ENCODE results near the gene FER. TPM values are rescaled to one million over a fixed set of nuclear protein-coding genes. Genes with fewer than 3 reads are reported as not detected.

Gene FER
- total RNA-seq, 2 experiments from 2014 or later: 14.2 to 15.9 TPM

DNA sequence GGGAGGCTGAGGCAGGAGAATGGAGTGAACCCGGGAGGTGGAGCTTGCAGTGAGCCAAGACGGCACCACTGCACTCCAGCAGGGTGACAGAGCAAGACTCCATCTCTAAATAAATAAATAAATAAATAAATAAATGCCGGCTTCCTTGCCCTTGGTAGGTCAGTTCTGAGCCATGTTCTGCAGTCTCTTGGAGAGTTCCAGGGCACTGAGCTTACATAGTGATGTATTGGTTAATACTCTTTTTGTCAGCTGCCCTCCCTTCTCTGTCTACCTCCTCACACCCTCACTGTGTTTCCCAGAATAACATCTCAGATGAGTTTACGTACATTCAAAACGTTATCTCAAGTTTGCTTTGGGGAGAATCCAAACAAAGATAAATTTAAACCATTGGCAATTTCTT lies 45.2 kb upstream of the FER start:
- Histone ChIP-seq H3K36me3 (ENCODE audit: insufficient read depth, low read length) (no peaks in the 10 kb centered on the region), H3K27me3 (ENCODE audit: control insufficient read depth in 1 of 2, insufficient read depth in 2 of 2, low read length in 2 of 2) (no peaks in the 10 kb centered on the region), H3K27ac (ENCODE audit: low read depth in 1 of 2, low read length in 2 of 2) (no peak overlapping the region), H3K4me3 (ENCODE audit: low read length) (no peak overlapping the region), H3K4me1 (ENCODE audit: insufficient read depth, low read length) (no peaks in the 10 kb centered on the region), H3K9me3 (ENCODE audit: control insufficient read depth in 1 of 2, insufficient read depth in 1 of 2, low read length in 2 of 2) (no peaks in the 10 kb centered on the region)
- no peak overlapping the region for H3K27ac Mint-ChIP-seq
- ChIA-PET CTCF (no interaction called here), POLR2A (no interaction called here)
- no peak for DNase-seq
- intact Hi-C loops (cut with DNase I, micrococcal nuclease): no loop called here
- no peaks in the 10 kb centered on the region for H3K36me3 Mint-ChIP-seq (ENCODE audit: low read depth)
- H3K4me1 Mint-ChIP-seq (ENCODE audit: low read depth): no peaks in the 10 kb centered on the region
- no peak overlapping the region for H3K4me3 Mint-ChIP-seq
- TF ChIP-seq CTCF (IDR thresholded peaks at IDR 0.05): no peak
- no peaks in the 10 kb centered on the region for H3K27me3 Mint-ChIP-seq
- ATAC-seq (ENCODE audit: poor library complexity): no peak
- no peaks in the 10 kb centered on the region for H3K9me3 Mint-ChIP-seq

- no peak overlapping the region for H3K4me3 Mint-ChIP-seq
- Histone ChIP-seq H3K4me3 (ENCODE audit: low read length) (no peak overlapping the region), H3K4me1 (ENCODE audit: insufficient read depth, low read length) (no peaks in the 10 kb centered on the region), H3K9me3 (ENCODE audit: control insufficient read depth in 1 of 2, insufficient read depth in 1 of 2, low read length in 2 of 2) (no peaks in the 10 kb centered on the region), H3K27ac (ENCODE audit: low read depth in 1 of 2, low read length in 2 of 2) (no peak overlapping the region), H3K27me3 (ENCODE audit: control insufficient read depth in 1 of 2, insufficient read depth in 2 of 2, low read length in 2 of 2) (no peaks in the 10 kb centered on the region), H3K36me3 (ENCODE audit: insufficient read depth, low read length) (no peaks in the 10 kb centered on the region)
- no peak overlapping the region for H3K27ac Mint-ChIP-seq
- no peaks in the 10 kb centered on the region for H3K27me3 Mint-ChIP-seq
- H3K36me3 Mint-ChIP-seq (ENCODE audit: low read depth): no peaks in the 10 kb centered on the region
- DNase-seq: peak in 1 of 14 experiments; percentile 25
- ChIA-PET POLR2A (no interaction called here), CTCF (no interaction called here)
- H3K4me1 Mint-ChIP-seq (ENCODE audit: low read depth): no peaks in the 10 kb centered on the region
- no peak for ATAC-seq (ENCODE audit: poor library complexity)
- no peak for TF ChIP-seq CTCF (IDR thresholded peaks at IDR 0.05)
- intact Hi-C loops (cut with DNase I, micrococcal nuclease): no loop called here
- H3K9me3 Mint-ChIP-seq: no peaks in the 10 kb centered on the region
Observed at GRCh38 chr5:108703313-108703712, 44.4 kb upstream of the FER start.

DNA sequence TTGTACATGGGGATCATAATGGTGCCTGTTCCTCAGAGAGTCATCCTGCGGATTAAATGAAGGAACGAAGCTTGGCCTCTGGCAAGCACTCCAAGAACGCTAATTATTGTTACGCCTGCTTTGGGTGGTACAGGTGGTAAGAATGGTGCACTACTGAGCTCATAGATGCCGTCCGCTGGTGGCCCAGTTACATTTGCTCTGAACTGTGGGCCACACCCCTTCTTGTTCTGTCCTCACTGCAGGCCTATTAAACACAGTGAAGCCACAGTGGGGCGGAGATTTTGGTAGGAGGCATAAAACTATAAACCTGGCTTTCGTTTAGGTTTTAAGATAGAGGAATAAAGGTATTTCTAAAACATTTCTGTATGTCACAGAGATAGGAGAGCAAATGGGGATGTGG lies 40.6 kb upstream of the FER start:
- POLR2A ChIA-PET: no interaction called here
- Mint-ChIP-seq H3K36me3 (ENCODE audit: low read depth) (no peaks in the 10 kb centered on the region), H3K4me1 (ENCODE audit: low read depth) (no peaks in the 10 kb centered on the region), H3K27ac (no peak overlapping the region), H3K27me3 (peaks cover 13% of the 10 kb centered on the region), H3K4me3 (no peak overlapping the region), H3K9me3 (no peaks in the 10 kb centered on the region)
- ATAC-seq (ENCODE audit: poor library complexity) (no peak), DNase-seq (no peak)
- H3K4me3 ChIP-seq (ENCODE audit: low read length): no peak overlapping the region
- no peak for TF ChIP-seq CTCF (IDR thresholded peaks at IDR 0.05)
- no peaks in the 10 kb centered on the region for H3K4me1 ChIP-seq (ENCODE audit: insufficient read depth, low read length)
- peaks cover 0 to 9% of the 10 kb centered on the region in 2 experiments for H3K27me3 ChIP-seq (ENCODE audit: control insufficient read depth in 1 of 2, insufficient read depth in 2 of 2, low read length in 2 of 2)
- H3K27ac ChIP-seq (ENCODE audit: low read depth in 1 of 2, low read length in 2 of 2): no peak overlapping the region
- intact Hi-C loops (cut with DNase I, micrococcal nuclease): no loop called here
- no peaks in the 10 kb centered on the region for H3K9me3 ChIP-seq (ENCODE audit: control insufficient read depth in 1 of 2, insufficient read depth in 1 of 2, low read length in 2 of 2)
- CTCF ChIA-PET: no interaction called here
- no peaks in the 10 kb centered on the region for H3K36me3 ChIP-seq (ENCODE audit: insufficient read depth, low read length)
